A673 (cell line): ENCODE measurements around the gene KRTAP5-10. TPM values are rescaled to one million over a fixed set of nuclear protein-coding genes. Genes with fewer than 3 reads are reported as not detected.
"Not testable (repeated sequence)": the region's sequence is repeated elsewhere in the genome, so short reads cannot be mapped to it uniquely, and the experiment has no call there.

Experiments used
- BruUV-seq: library from RNA; stranded (reverse); fragments of 400-500 nt; replicated peaks from 2 replicates; lab custom pipeline; 2021; lab: Mats Ljungman, UMichigan
- CTCF ChIA-PET: fragments of 300-600 bp; sonication (Branson Sonifier 250); formaldehyde crosslinking; loops from one replicate; lab custom pipeline; 2022; ENCODE audit warnings: antibody characterized with exemption; lab: Charles Lee
- POLR2A ChIA-PET: fragments of 300-600 bp; sonication (Branson Sonifier 250); formaldehyde crosslinking; loops from one replicate; lab custom pipeline; 2022; ENCODE audit warnings: antibody characterized with exemption; ENCODE audit not compliant: low non-redundant PET; lab: Charles Lee
- DNase-seq: peaks from one replicate; pipeline ENCODE4 v3.0.0-alpha.2; 2015; ENCODE audit warnings: low spot score
- H3K27ac ChIP-seq: fragments of 200-600 bp; sonication (generic); 2 replicates; pipeline ENCODE4 v1.5.1; 2016; ENCODE audit warnings: mixed run types, low read depth, mild to moderate bottlenecking, mixed read lengths, antibody characterized with exemption, low read length; ENCODE audit not compliant: poor library complexity, severe bottlenecking
- H3K27me3 ChIP-seq: fragments of 200-600 bp; sonication (generic); replicated peaks from 2 replicates; pipeline ENCODE4 v1.6.1; 2017; ENCODE audit warnings: mixed run types, low read depth, mild to moderate bottlenecking, mixed read lengths, antibody characterized with exemption, low read length; ENCODE audit not compliant: insufficient read depth, poor library complexity
- H3K36me3 ChIP-seq: fragments of 200-600 bp; sonication (generic); 2 replicates; pipeline ENCODE4 v1.6.1; 2016; ENCODE audit warnings: mixed run types, mild to moderate bottlenecking, mixed read lengths, antibody characterized with exemption, low read length; ENCODE audit not compliant: insufficient read depth, poor library complexity, severe bottlenecking
- H3K4me1 ChIP-seq: fragments of 200-600 bp; sonication (generic); 2 replicates; pipeline ENCODE4 v1.6.1; 2017; ENCODE audit warnings: mixed run types, mild to moderate bottlenecking, mixed read lengths, antibody characterized with exemption, low read length; ENCODE audit not compliant: insufficient read depth, poor library complexity, severe bottlenecking
- H3K4me3 ChIP-seq: fragments of 200-600 bp; sonication (generic); 2 replicates; pipeline ENCODE4 v1.5.1; 2016; ENCODE audit warnings: low read depth, mixed run types, mild to moderate bottlenecking, mixed read lengths, low read length; ENCODE audit not compliant: poor library complexity, severe bottlenecking
- H3K9me3 ChIP-seq: fragments of 200-600 bp; sonication (generic); 2 replicates; pipeline ENCODE4 v1.6.1; 2016; ENCODE audit warnings: mixed run types, low read depth, mild to moderate bottlenecking, mixed read lengths, antibody characterized with exemption, low read length; ENCODE audit not compliant: poor library complexity, severe bottlenecking
- CTCF ChIP-seq: fragments of 300-800, 200-600 bp; sonication (generic); conservative IDR thresholded peaks from 2 replicates; pipeline ENCODE4 v1.5.1; 2017; ENCODE audit warnings: low read depth, mild to moderate bottlenecking, antibody characterized with exemption, low read length, moderate library complexity, mixed read lengths
- EZH2 ChIP-seq: fragments of 200-600 bp; sonication (generic); IDR thresholded peaks from 2 replicates; pipeline ENCODE4 v1.6.1; 2017; ENCODE audit warnings: borderline replicate concordance, low read depth, mild to moderate bottlenecking, mixed read lengths, antibody characterized with exemption, low read length; ENCODE audit not compliant: poor library complexity, severe bottlenecking
- intact Hi-C: fragments of 100-400 bp; cut with micrococcal nuclease; formaldehyde crosslinking; loops from one replicate; pipeline ENCODE4 v1.10.0; 2022; ENCODE audit not compliant: unreplicated experiment
- total RNA-seq: library from RNA; stranded (reverse); gene quantifications from 2 replicates; pipeline ENCODE4 v1.2.3, GENCODE V29; 2021

Gene KRTAP5-10
- total RNA-seq, 1 experiment from 2014 or later, result not detected

DNA sequence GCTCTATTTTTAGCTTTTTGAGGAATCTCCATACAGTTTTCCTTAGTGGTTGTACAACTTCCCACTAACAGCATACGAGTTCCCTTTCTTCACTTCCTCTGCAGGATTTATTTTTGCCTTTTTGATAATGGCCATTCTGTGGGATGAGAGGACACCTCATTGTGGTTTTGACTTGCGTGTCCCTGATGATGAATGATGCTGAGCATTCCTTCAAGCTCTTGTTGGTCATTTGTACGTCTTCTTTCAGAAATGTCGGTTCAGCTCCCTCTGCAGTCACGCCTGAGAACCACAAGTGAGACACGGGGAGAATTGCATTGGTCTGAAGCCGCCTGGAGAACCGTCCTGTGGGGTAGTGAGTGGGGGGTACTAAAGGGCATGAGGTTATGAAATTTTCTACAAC, 2.0 kb upstream of the KRTAP5-10 start:
- POLR2A ChIA-PET, result no interaction called here

GRCh38 chr11:71564430-71564829, 933 bp upstream of the KRTAP5-10 start:
- Histone ChIP-seq H3K27ac (no peak overlapping the region), H3K9me3 (no peaks in the 10 kb centered on the region), H3K4me3 (no peak overlapping the region), H3K27me3 (peaks cover 10% of the 10 kb centered on the region), H3K4me1 (no peaks in the 10 kb centered on the region), H3K36me3 (no peaks in the 10 kb centered on the region)
- CTCF ChIA-PET, result no interaction called here
- TF ChIP-seq CTCF, result no peak
- TF ChIP-seq EZH2, result no peak
- POLR2A ChIA-PET, result no interaction called here
- intact Hi-C loops, result no loop called here
- BruUV-seq, result no TSS peak
- DNase-seq, result no peak

More for the DNA sequence above, 2.0 kb upstream of the KRTAP5-10 start:
- TF ChIP-seq CTCF (peak; percentile 74), EZH2 (no peak)
- no TSS peak for BruUV-seq
- intact Hi-C loops, result no loop called here
- Histone ChIP-seq H3K36me3 (no peaks in the 10 kb centered on the region), H3K4me1 (no peaks in the 10 kb centered on the region), H3K27ac (no peak overlapping the region), H3K9me3 (no peaks in the 10 kb centered on the region), H3K4me3 (no peak overlapping the region), H3K27me3 (peaks cover 10% of the 10 kb centered on the region)
- peak; percentile 63 for DNase-seq
- CTCF ChIA-PET, result interaction anchor here (0.6 to 1.0 kb wide), 3 partner anchors 16 to 144 kb away, joined by 3 to 5 read pairs (median 4); partner anchors contain the start of gene NADSYN1

- Histone ChIP-seq H3K27ac (no peak overlapping the region), H3K4me3 (no peak overlapping the region), H3K4me1 (no peaks in the 10 kb centered on the region), H3K27me3 (peaks cover 10% of the 10 kb centered on the region), H3K36me3 (no peaks in the 10 kb centered on the region), H3K9me3 (no peaks in the 10 kb centered on the region)
- BruUV-seq, result no TSS peak
- intact Hi-C loops, result no loop called here
- no peak for TF ChIP-seq CTCF
- no peak for TF ChIP-seq EZH2
- POLR2A ChIA-PET, result no interaction called here
- DNase-seq, result no peak
- CTCF ChIA-PET, result no interaction called here
Measured at GRCh38 chr11:71566081-71566620, 788 bp downstream of the KRTAP5-10 start.

GRCh38 chr11:71566626-71567599, 1.6 kb downstream of the KRTAP5-10 start:
- H3K36me3 ChIP-seq, POLR2A ChIA-PET, DNase-seq, H3K4me3 ChIP-seq, BruUV-seq, H3K27ac ChIP-seq, H3K4me1 ChIP-seq, intact Hi-C loops, H3K9me3 ChIP-seq: not testable (repeated sequence)
- CTCF ChIA-PET, result interaction anchor here (1.2 kb wide), 1 partner anchor 13 kb away, joined by 4 read pairs; no protein-coding TSS in a partner anchor
- H3K27me3 ChIP-seq, result peaks cover 10% of the 10 kb centered on the region
